Measurements from ENCODE around the gene CCNI2. TPM values are rescaled to one million over a fixed set of nuclear protein-coding genes. Genes with fewer than 3 reads are reported as not detected.

The CCNI2 gene
- polyA plus RNA-seq, 3 donors from 2014 or later = 0.13 to 1.3 TPM; not detected in 1

DNA sequence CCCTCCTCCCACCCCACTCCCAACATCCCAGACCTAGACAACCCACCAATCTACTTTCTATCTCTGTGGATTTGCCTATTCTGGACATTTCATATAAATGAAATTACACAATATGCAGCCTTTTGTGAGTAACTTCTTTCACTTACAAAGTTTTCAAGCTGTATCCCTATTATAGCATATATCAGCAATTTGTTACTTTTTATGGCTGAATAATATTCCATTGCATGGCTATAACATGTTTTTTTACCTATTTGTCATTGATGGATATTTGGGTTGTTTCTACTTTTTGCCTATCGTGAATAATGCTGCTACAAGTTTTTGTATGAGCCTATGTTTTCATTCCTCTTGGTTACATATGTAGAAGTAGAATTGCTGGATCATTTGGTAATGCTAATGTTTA is 8.0 kb upstream of the CCNI2 start:
- H3K27me3 Mint-ChIP-seq (ENCODE audit: low read depth in 3 of 3) = peaks cover 6 to 25% (median 8%) of the 10 kb centered on the region in 3 donors
- H3K27ac Mint-ChIP-seq = no peak overlapping the region
- no peak for DNase-seq
- no peak overlapping the region for H3K4me3 Mint-ChIP-seq
- peaks cover 18 to 24% of the 10 kb centered on the region in 2 donors for H3K4me1 Mint-ChIP-seq
- peaks cover 0 to 3% (median 0%) of the 10 kb centered on the region in 3 donors for H3K36me3 Mint-ChIP-seq
- H3K9me3 Mint-ChIP-seq = peaks cover 0 to 2% (median under 1%) of the 10 kb centered on the region in 6 donors

DNA sequence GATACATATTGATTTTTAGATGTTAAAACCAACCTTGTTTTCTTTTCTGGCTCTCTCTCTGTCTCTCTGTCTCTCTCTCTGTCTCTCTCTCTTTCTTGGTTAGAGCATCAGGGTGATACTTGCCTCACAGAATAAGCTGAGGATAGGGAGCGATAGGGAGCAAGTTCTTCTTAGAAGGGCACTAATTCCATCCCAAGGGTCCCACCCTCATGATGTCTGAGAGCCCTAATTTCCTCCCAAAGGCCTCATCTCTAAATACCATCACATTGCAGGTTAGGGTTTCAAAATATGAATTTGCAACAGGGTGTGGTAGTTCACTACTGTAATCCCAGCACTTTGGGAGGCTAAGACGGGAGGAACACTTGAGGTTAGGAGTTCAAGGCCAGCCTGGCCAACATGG is 5.1 kb upstream of the CCNI2 start:
- Mint-ChIP-seq H3K4me3 (peak overlapping the region in 1 of 5 donors; percentile 12), H3K27ac (no peak overlapping the region), H3K9me3 (peaks cover 0 to 3% (median under 1%) of the 10 kb centered on the region in 6 donors), H3K4me1 (peaks cover 14% of the 10 kb centered on the region in 2 donors), H3K27me3 (ENCODE audit: low read depth in 3 of 3) (peaks cover 10 to 26% (median 13%) of the 10 kb centered on the region in 3 donors), H3K36me3 (peaks cover 0 to 3% (median 0%) of the 10 kb centered on the region in 3 donors)
- DNase-seq = no peak

DNA sequence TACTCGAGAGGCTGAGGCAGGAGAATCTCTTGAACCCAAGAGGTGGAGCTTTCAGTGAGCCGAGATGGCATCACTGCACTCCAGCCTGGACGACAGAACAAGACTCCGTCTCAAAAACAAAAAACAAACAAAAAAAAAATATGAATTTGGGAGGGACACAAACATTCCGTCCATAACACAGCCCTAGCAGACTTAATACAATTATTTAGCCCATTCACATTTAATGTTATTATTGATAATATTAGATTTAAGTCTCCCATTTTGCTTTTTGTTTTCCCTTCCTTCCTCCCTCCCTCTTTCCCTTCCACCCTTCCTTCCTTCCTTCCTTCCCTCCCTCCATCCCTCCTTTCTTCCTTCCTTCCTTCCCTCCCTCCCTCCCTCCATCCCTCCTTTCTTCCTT is 4.6 kb upstream of the CCNI2 start:
- Mint-ChIP-seq H3K36me3 (peaks cover 0 to 3% (median 0%) of the 10 kb centered on the region in 3 donors), H3K27me3 (ENCODE audit: low read depth in 3 of 3) (peaks cover 7 to 24% (median 11%) of the 10 kb centered on the region in 3 donors), H3K27ac (no peak overlapping the region), H3K9me3 (peaks cover 0 to 3% (median under 1%) of the 10 kb centered on the region in 6 donors), H3K4me3 (no peak overlapping the region), H3K4me1 (peaks cover 10% of the 10 kb centered on the region in 2 donors)
- no peak for DNase-seq

DNA sequence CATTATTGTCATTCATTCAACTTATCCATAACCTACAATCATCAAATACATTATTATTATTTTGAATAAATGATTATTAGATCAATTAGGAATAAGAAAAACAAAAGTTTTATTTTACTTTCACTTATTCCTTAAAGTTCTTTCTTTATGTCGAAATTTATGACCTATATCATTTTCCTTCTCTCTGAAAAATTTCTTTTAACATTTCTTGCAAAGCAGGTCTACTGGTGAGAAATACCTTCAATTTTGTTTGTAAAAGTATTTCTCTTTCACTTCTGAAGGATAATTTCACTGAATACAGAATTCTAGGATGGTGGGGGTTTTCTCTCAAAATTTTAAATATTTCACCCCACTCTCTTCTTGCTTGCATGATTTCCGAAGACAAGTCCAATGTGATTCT is 2.6 kb upstream of the CCNI2 start:
- no peak for DNase-seq
- Mint-ChIP-seq H3K36me3 (peaks cover 0 to 3% (median 0%) of the 10 kb centered on the region in 3 donors), H3K27ac (no peak overlapping the region), H3K4me1 (peaks cover 0 to 2% of the 10 kb centered on the region in 2 donors), H3K9me3 (peaks cover 0 to 3% (median under 1%) of the 10 kb centered on the region in 6 donors), H3K4me3 (no peak overlapping the region), H3K27me3 (ENCODE audit: low read depth in 3 of 3) (peaks cover 4 to 19% (median 11%) of the 10 kb centered on the region in 3 donors)

DNA sequence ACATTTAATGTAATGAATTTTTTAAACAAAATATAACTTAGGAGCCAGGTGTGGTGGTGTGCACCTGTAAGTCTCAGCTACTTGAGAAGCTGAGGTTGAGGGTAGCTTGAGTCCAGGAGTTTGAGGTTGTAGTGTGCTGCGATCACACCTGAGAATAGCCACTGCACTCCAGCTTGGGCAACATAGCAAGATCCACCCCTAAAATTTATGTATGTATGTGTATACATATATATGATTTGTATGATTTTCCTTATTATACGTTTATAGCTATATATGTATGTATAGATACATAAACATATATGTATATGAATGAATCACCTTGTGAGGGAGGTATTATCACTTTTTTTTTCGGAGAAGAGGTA is 653 bp upstream of the CCNI2 start:
- Mint-ChIP-seq H3K27ac (no peak overlapping the region), H3K9me3 (peaks cover 0 to 3% (median under 1%) of the 10 kb centered on the region in 6 donors), H3K4me3 (peak overlapping the region; percentile 70 to 83 (median 75)), H3K4me1 (peaks cover 0 to 2% of the 10 kb centered on the region in 2 donors), H3K36me3 (peaks cover 0 to 3% (median 0%) of the 10 kb centered on the region in 3 donors), H3K27me3 (ENCODE audit: low read depth in 3 of 3) (peaks cover 4 to 13% (median 12%) of the 10 kb centered on the region in 3 donors)
- no peak for DNase-seq

DNA sequence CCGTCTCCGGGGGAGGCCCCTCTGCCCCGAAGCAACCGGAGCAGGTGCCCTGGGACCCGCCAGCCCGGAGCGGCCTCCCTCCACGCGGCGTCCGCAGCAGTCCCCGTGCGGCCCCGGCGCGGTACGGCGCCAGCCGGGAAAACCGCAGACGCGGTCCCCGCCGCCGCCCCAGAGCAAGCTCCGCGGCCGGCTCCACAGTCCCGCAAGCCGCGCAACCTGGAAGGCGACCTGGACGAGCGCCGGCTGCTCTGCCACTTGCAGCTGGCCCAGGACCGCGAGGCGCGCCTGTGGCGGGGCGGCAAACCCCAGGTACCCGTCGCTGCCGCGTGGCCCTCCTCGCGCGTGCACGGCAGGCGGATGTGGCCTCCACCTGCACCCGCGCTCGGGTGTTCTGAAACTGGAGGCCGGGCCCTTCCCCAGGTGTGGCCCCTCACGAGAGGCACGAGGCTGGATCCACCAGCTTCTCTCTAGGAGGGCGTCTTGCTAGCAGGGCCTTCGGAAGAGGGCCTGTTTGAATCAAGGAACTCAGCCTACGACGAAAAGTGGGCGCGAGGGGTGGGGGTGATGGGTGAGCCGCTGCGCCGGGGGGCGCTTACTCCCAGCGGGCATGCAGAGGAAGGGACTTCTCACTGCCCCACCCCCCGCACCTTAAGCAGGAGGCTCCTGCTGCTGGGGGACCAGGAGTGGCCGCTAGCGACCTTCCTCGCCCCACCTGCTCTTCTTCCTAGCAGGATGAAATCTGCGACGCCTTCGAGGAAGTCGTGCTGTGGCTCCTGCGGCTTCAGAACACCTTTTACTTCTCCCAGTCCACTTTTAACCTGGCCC is 602 bp downstream of the CCNI2 start:
- Mint-ChIP-seq H3K36me3 (no peaks in the 10 kb centered on the region), H3K4me3 (peak overlapping the region; percentile 50 to 63 (median 57)), H3K27me3 (ENCODE audit: low read depth in 3 of 3) (peaks cover 6 to 12% (median 6%) of the 10 kb centered on the region in 3 donors), H3K9me3 (peaks cover 0 to 2% (median 0%) of the 10 kb centered on the region in 6 donors), H3K27ac (no peak overlapping the region), H3K4me1 (peaks cover 0 to 2% of the 10 kb centered on the region in 2 donors)
- DNase-seq = peak in 1 of 3 donors; percentile 17

DNA sequence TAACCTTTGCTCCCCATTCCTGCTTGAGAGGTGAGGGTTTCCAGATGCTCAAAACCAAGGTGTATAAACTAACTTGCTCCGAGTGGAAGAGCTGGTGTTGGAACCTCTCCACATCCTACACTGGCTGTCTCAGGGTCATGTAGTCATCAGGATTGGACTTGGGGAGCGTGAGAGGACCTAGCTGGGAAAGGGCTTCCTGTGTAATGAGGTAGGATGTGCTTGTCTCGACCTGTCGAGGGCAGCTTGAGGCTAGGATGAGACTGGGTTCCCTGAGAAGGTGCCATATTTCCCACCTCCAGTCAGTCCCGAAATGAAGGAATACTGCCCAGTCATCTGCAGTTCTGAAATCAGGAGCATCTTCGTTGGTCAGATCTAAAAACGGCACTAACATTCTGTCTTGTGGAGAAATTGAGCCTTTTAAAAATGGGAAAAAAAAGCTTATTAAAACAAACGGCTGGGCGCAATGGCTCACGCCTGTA is 1.3 kb downstream of the CCNI2 start:
- H3K4me3 Mint-ChIP-seq = peak overlapping the region; percentile 50 to 63 (median 57)
- H3K4me1 Mint-ChIP-seq = peaks cover 0 to 2% of the 10 kb centered on the region in 2 donors
- H3K9me3 Mint-ChIP-seq = peaks cover 0 to 2% (median 0%) of the 10 kb centered on the region in 6 donors
- no peak for DNase-seq
- H3K36me3 Mint-ChIP-seq = no peaks in the 10 kb centered on the region
- peaks cover 3 to 9% (median 6%) of the 10 kb centered on the region in 3 donors for H3K27me3 Mint-ChIP-seq (ENCODE audit: low read depth in 3 of 3)
- peak overlapping the region in 1 of 6 donors; percentile 28 for H3K27ac Mint-ChIP-seq

DNA sequence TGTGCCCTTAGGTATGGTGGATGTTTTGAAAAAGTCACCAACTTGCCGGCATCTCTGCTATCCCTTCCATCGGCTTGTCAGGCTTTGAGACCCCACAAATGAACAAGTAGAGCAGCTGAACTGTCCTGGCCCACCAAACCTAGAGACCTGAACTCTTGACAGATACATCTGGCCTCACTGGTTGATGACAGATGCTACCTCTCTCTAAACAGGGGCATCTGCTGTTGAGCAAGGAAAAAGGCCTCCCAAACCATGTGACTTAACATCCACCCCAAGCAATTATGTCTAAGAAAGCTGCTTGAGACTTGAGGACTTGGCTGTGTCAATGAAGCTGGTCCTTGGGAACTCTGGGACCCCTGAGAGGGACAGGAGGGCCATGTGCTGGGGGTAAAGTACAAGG is 2.3 kb downstream of the CCNI2 start:
- Mint-ChIP-seq H3K9me3 (peaks cover 0 to 2% (median 0%) of the 10 kb centered on the region in 6 donors), H3K4me1 (peaks cover 0 to 2% of the 10 kb centered on the region in 2 donors), H3K36me3 (no peaks in the 10 kb centered on the region), H3K4me3 (peak overlapping the region in 2 of 5 donors; percentile 16 to 35), H3K27ac (no peak overlapping the region), H3K27me3 (ENCODE audit: low read depth in 3 of 3) (peaks cover under 1 to 9% (median 6%) of the 10 kb centered on the region in 3 donors)
- DNase-seq = no peak

DNA sequence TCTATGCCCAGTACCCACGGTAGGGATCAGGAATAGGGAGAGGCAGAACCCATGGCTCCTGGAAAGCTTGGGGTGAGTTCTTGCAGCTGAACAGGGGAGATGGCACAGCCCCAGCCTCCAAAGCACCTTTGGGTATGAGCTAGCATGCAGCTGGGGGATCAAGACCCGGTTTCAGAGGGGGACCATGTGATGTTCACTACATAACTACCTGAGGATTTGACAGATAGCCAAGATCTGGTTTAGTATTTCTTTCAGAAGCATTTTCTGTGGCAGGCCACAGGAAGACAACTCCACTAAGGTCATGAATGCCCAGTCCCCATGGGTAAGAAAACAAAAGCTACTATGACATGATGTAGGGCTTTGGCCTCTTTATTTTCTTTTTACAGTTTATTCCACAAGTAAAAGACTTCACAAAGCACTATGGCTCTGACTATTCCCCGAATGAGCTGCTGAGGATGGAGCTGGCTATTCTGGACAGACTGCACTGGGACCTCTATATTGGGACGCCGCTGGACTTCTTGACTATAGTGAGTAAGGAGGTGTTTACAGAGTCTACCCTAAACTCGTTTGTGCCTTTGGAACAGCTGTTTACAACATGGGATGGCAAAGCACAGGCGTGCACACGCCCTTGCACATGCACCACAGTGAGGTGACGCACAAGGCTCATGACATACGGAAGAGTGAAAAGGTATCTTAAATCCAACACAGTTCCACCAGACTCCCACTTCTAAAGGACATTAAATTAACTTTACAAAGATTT is 3.4 kb downstream of the CCNI2 start:
- no peak overlapping the region for H3K27ac Mint-ChIP-seq
- H3K4me1 Mint-ChIP-seq = peaks cover 0 to 2% of the 10 kb centered on the region in 2 donors
- H3K27me3 Mint-ChIP-seq (ENCODE audit: low read depth in 3 of 3) = peaks cover 0 to 3% (median 2%) of the 10 kb centered on the region in 3 donors
- DNase-seq = no peak
- no peaks in the 10 kb centered on the region for H3K36me3 Mint-ChIP-seq
- peaks cover 0 to 2% (median 0%) of the 10 kb centered on the region in 6 donors for H3K9me3 Mint-ChIP-seq
- H3K4me3 Mint-ChIP-seq = no peak overlapping the region

DNA sequence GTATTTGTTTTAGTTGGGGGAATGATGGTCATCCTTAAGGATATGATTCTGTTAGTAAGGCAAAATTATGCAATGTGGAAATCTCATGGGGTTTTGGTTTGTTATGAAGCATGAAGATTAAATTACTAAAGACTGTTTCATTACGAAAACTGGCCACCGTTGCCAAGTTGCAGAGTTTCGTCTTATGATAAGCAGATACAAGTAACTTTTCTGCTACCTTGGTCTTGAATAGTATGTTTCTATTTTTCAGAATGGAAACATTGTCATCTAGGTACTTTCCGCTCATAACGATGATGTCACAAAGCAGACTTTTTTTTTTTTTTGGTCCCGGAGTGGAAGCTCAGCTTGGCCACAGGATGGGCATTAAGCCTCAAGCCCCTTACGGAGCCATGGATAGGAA is 4.2 kb downstream of the CCNI2 start:
- Mint-ChIP-seq H3K4me3 (no peak overlapping the region), H3K27me3 (ENCODE audit: low read depth in 3 of 3) (peaks cover 0 to 3% (median 2%) of the 10 kb centered on the region in 3 donors), H3K4me1 (peaks cover 0 to 2% of the 10 kb centered on the region in 2 donors), H3K9me3 (peaks cover 0 to 2% (median 0%) of the 10 kb centered on the region in 6 donors), H3K27ac (no peak overlapping the region), H3K36me3 (no peaks in the 10 kb centered on the region)
- DNase-seq = no peak

DNA sequence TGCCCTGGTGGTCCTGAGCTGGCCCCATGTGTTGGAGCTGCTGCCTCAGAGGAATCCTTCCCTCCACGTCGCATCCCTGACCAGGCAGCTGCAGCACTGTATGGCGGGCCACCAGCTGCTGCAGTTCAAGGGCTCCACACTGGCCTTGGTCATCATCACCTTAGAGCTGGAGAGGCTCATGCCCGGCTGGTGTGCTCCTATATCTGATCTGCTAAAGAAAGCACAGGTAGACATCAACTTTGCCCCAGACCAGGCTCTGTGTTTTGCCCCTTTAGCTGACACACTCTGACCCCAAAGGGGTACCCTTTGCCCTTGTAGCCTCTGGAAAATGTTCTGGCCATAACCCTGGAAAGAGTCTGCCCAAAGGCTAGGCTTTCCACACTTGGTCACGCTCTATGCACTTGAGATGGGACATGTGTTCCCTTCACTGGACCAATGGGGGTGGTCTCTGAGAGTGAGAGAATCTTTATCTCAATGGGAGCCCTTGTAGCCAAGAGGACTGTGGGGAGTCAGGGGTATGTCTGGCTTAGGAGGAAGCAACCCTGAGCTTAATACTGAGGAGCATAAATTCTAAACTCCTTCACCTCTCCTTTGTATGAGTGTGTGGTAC is 4.8 kb downstream of the CCNI2 start:
- no peaks in the 10 kb centered on the region for H3K4me1 Mint-ChIP-seq
- H3K36me3 Mint-ChIP-seq = no peaks in the 10 kb centered on the region
- no peak overlapping the region for H3K27ac Mint-ChIP-seq
- no peaks in the 10 kb centered on the region for H3K9me3 Mint-ChIP-seq
- no peak for DNase-seq
- no peak overlapping the region for H3K4me3 Mint-ChIP-seq
- H3K27me3 Mint-ChIP-seq (ENCODE audit: low read depth in 3 of 3) = peaks cover 0 to 3% (median 2%) of the 10 kb centered on the region in 3 donors

DNA sequence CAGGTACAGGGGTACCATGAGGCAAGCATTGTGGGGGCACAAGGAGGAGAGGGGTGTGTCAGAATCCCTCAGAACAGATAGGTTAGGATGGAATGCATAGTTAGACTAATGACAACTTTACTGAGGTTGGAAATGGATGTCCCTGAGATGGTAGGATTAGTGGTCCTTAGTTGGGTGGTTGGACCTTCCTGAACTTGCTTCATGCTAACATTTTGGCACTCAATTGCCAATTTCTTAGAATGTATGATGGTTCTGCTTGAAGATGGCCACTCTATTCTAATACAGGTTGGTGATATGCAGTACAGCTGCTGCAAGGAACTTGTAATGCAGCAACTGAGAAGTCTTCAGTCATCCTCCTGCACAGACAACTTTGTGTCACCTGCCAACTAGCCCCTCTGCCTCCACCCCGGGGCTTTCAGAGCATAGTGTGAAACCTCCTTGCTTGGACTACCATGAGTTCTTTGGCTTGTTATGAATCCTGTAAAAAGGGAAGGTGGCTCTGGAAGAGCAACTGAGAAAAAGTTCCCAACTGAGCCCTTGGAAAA is 5.4 kb downstream of the CCNI2 start:
- DNase-seq = no peak
- no peaks in the 10 kb centered on the region for H3K4me1 Mint-ChIP-seq
- no peak overlapping the region for H3K27ac Mint-ChIP-seq
- no peaks in the 10 kb centered on the region for H3K36me3 Mint-ChIP-seq
- H3K4me3 Mint-ChIP-seq = no peak overlapping the region
- H3K27me3 Mint-ChIP-seq (ENCODE audit: low read depth in 3 of 3) = peaks cover 0 to 3% (median 2%) of the 10 kb centered on the region in 3 donors
- no peaks in the 10 kb centered on the region for H3K9me3 Mint-ChIP-seq

Data from immature natural killer cell (primary cell).